A549 (cell line): ENCODE measurements around the gene PLPPR1. TPM values are rescaled to one million over a fixed set of nuclear protein-coding genes. Genes with fewer than 3 reads are reported as not detected.
A peak's percentile ranks its signal among the peaks of the same experiment; 100 is the strongest.

ENCODE experiments used
- ATAC-seq, 2 experiments: fragments of 200-7000 bp in 1 of 2; fragments of >200 bp in 1 of 2; cut with Nextera tagmentation in 1 of 2; cut with Tn5 transposase in 1 of 2; 3 replicates each; pipeline versions ENCODE4 v1.8.0 to v1.9.1; 2018 to 2020; ENCODE audit warnings: mild to moderate bottlenecking in 1 of 2, moderate library complexity in 1 of 2
- CTCF ChIA-PET: fragments of 300-600 bp; sonication (Branson Sonifier 250); formaldehyde crosslinking; extraction: SDS; loops from one replicate; lab custom pipeline; 2021; ENCODE audit warnings: antibody characterized with exemption, inconsistent platforms; lab: Yijun Ruan, JAX
- POLR2A ChIA-PET: fragments of 350-600 bp; formaldehyde crosslinking; extraction: SDS; loops from one replicate; lab custom pipeline; 2021; ENCODE audit warnings: antibody characterized with exemption, inconsistent platforms; lab: Yijun Ruan, JAX
- DNase-seq, 2 experiments: peaks; one replicate each; pipeline versions ENCODE4 v3.0.0 to v3.0.0-alpha.2; 2011 to 2016; ENCODE audit warnings: low read depth in 1 of 2, low spot score in 1 of 2
- FAIRE-seq: peaks from 2 replicates; lab custom pipeline; 2011; peaks lifted over from hg19 to GRCh38; lab: Jason Lieb, UNC
- H3K27ac ChIP-seq, 2 experiments: fragments of >200 bp; sonication (Bioruptor Twin); formaldehyde crosslinking; 3 replicates each; pipeline ENCODE4 v1.5.1; 2016 to 2017
- H3K4me1 ChIP-seq: fragments of >200 bp; sonication (Bioruptor Twin); formaldehyde crosslinking; 3 replicates; pipeline ENCODE4 v1.6.1; 2016
- H3K4me2 ChIP-seq: fragments of >200 bp; sonication (Bioruptor Twin); formaldehyde crosslinking; 3 replicates; pipeline ENCODE4 v1.6.1; 2016
- H3K4me3 ChIP-seq: fragments of >200 bp; sonication (Bioruptor Twin); formaldehyde crosslinking; 3 replicates; pipeline ENCODE4 v1.5.1; 2016
- H3K9me3 ChIP-seq: fragments of >200 bp; sonication (Bioruptor Twin); formaldehyde crosslinking; 3 replicates; pipeline ENCODE4 v1.6.1; 2016
- ATOH8 ChIP-seq: fragments of 250-450 bp; sonication (Bioruptor Pico); IDR thresholded peaks from 2 replicates; pipeline ENCODE4 v1.5.0; 2020; ENCODE audit warnings: low read depth, mild to moderate bottlenecking, moderate library complexity
- CEBPB ChIP-seq, 2 experiments: fragments of >200 bp in 1 of 2; sonication (Bioruptor Twin) in 1 of 2; formaldehyde crosslinking in 1 of 2; IDR thresholded peaks; 2 replicates each; pipeline ENCODE4 v1.6.1; 2012 to 2016
- CHD2 ChIP-seq: fragments of 150-350 bp; IDR thresholded peaks from 2 replicates; pipeline ENCODE4 v1.6.1; 2014; ENCODE audit warnings: low read length; ENCODE audit not compliant: partially characterized antibody
- CHD4 ChIP-seq: fragments of 200-600 bp; sonication (generic); IDR thresholded peaks from 2 replicates; pipeline ENCODE4 v1.6.1; 2016; ENCODE audit warnings: antibody characterized with exemption, mild to moderate bottlenecking, borderline replicate concordance
- E2F6 ChIP-seq: IDR thresholded peaks from 2 replicates; pipeline ENCODE4 v1.6.1; 2012; ENCODE audit warnings: low read depth, borderline replicate concordance
- EHF ChIP-seq: fragments of 250-450 bp; sonication (Bioruptor Pico); IDR thresholded peaks from 2 replicates; pipeline ENCODE4 v1.5.0; 2020; ENCODE audit warnings: mild to moderate bottlenecking
- ESRRA ChIP-seq: fragments of 150-350 bp; IDR thresholded peaks from 2 replicates; pipeline ENCODE4 v1.6.1; 2014; ENCODE audit warnings: mild to moderate bottlenecking, low read length, borderline replicate concordance
- GATA3 ChIP-seq: IDR thresholded peaks from 2 replicates; pipeline ENCODE4 v1.6.1; 2012; ENCODE audit warnings: borderline replicate concordance
- HDAC2 ChIP-seq: fragments of 200-600 bp; sonication (generic); IDR thresholded peaks from 2 replicates; pipeline ENCODE4 v1.6.1; 2016
- HMGXB4 ChIP-seq: fragments of 250-450 bp; sonication (Bioruptor Pico); IDR thresholded peaks from 2 replicates; pipeline ENCODE4 v1.5.0; 2021; ENCODE audit warnings: mild to moderate bottlenecking, moderate library complexity, borderline replicate concordance
- MYC ChIP-seq: IDR thresholded peaks from 2 replicates; pipeline ENCODE4 v1.6.1; 2012; ENCODE audit warnings: mild to moderate bottlenecking, inconsistent platforms, low read length, improper control_type of control experiment, borderline replicate concordance
- POLR2A ChIP-seq: IDR thresholded peaks from 2 replicates; pipeline ENCODE4 v1.6.1; 2012; ENCODE audit warnings: mild to moderate bottlenecking, low read length
- POLR2AphosphoS2 ChIP-seq: conservative IDR thresholded peaks from 2 replicates; pipeline ENCODE4 v1.6.1; 2012; ENCODE audit warnings: low read length, improper control_type of control experiment, inconsistent platforms
- RAD21 ChIP-seq, 2 experiments: fragments of >200 bp in 1 of 2; sonication (Bioruptor Twin) in 1 of 2; formaldehyde crosslinking in 1 of 2; IDR thresholded peaks in 1 of 2; conservative IDR thresholded peaks in 1 of 2; 2 replicates in 1 of 2; 3 replicates in 1 of 2; pipeline ENCODE4 v1.6.1; 2012 to 2018; ENCODE audit warnings: inconsistent platforms in 1 of 2
- RARB ChIP-seq: fragments of 250-450 bp; sonication (Bioruptor Pico); IDR thresholded peaks from 2 replicates; pipeline ENCODE4 v1.8.0; 2021; ENCODE audit warnings: mild to moderate bottlenecking, moderate library complexity
- RNF2 ChIP-seq: fragments of 200-600 bp; sonication (generic); IDR thresholded peaks from 2 replicates; pipeline ENCODE4 v1.6.1; 2016; ENCODE audit warnings: low read depth, mild to moderate bottlenecking, antibody characterized with exemption, moderate library complexity, borderline replicate concordance
- SMC3 ChIP-seq: fragments of >200 bp; sonication (Bioruptor Twin); formaldehyde crosslinking; IDR thresholded peaks from 3 replicates; pipeline ENCODE4 v1.6.1; 2018; ENCODE audit warnings: inconsistent platforms
- ZFP36 ChIP-seq: fragments of 450-650 bp; IDR thresholded peaks from 2 replicates; pipeline ENCODE4 v1.6.1; 2014; ENCODE audit warnings: borderline replicate concordance; ENCODE audit not compliant: partially characterized antibody
- ZNF302 ChIP-seq: fragments of 250-450 bp; sonication (Bioruptor Pico); IDR thresholded peaks from 2 replicates; pipeline ENCODE4 v1.9.0; 2021; ENCODE audit warnings: inconsistent platforms, mild to moderate bottlenecking, moderate library complexity
- ZSCAN20 ChIP-seq: fragments of 250-450 bp; sonication (Bioruptor Pico); IDR thresholded peaks from 2 replicates; pipeline ENCODE4 v1.8.0; 2022; ENCODE audit warnings: mild to moderate bottlenecking, moderate library complexity
- WGBS: methylation state at CpG from one replicate; pipeline ENCODE4 v1.1.6; 2017; ENCODE audit errors: missing lambda C conversion rate; 5-methylcytosine and 5-hydroxymethylcytosine counted together
- polyA plus RNA-seq, 4 experiments: library from polyadenylated mRNA; depleted of rRNA in 3 of 4; stranded (reverse); fragments of >200 nt; fragmentation: RNase III in 1 of 4; extraction: RNeasy Plus Mini Kit Qiagen cat#74134 plus additional on column Dnase treatment in 1 of 4; gene quantifications; 2 replicates in 3 of 4; 3 replicates in 1 of 4; pipeline ENCODE4 v1.2.3, GENCODE V29; 2011 to 2017
- TF ChIP-seq, protein P1 (sequence below): fragments of >200 bp; sonication (Bioruptor Twin); formaldehyde crosslinking; IDR thresholded peaks from 2 replicates; pipeline ENCODE4 v1.6.1; 2016
- TF ChIP-seq, protein P2 (sequence below): fragments of >200 bp; sonication (Bioruptor Twin); formaldehyde crosslinking; IDR thresholded peaks from 3 replicates; pipeline ENCODE4 v1.6.1; 2016
- TF ChIP-seq, protein P3 (sequence below): IDR thresholded peaks from 2 replicates; pipeline ENCODE4 v1.6.1; 2012
- TF ChIP-seq, protein P4 (sequence below): fragments of 150-350 bp; IDR thresholded peaks from 2 replicates; pipeline ENCODE4 v1.6.1; 2014; ENCODE audit warnings: low read depth, mild to moderate bottlenecking, low read length
- TF ChIP-seq, protein P5 (sequence below): fragments of 200-600 bp; sonication (generic); IDR thresholded peaks from 2 replicates; pipeline ENCODE4 v1.6.1; 2016; ENCODE audit warnings: antibody characterized with exemption, mild to moderate bottlenecking, moderate library complexity

Gene PLPPR1
- polyA plus RNA-seq, 2 of the 4 experiments (the other 2 are of a cell fraction), result 0.06 to 1.2 TPM

DNA sequence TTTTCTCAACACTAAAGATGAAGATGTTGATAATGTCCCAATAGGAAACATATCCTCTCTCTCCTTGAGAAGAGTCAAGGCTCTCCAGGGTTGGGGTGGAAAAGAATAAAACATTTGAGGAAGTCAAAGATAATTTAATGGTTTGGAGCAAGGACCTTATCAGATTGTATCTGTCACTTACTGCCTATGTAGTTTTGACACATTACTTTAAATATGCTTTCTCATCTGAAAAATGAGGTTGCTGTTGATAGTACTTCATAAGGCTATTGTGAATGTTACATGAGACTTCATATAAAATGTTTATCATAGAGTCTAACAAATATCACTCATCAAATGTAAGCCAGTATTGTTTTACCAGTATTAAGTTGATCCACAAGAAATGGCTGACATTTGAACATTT is 307.6 kb downstream of the PLPPR1 start:
- DNase-seq (no peak), FAIRE-seq (no peak), ATAC-seq (no peak)
- H3K27ac ChIP-seq, result no peak overlapping the region
- no peaks in the 10 kb centered on the region for H3K4me1 ChIP-seq
- no peaks in the 10 kb centered on the region for H3K9me3 ChIP-seq
- H3K4me2 ChIP-seq, result no peak overlapping the region
- ChIA-PET POLR2A (no interaction called here), CTCF (interaction anchor here (0.8 to 1.4 kb wide), 2 partner anchors 11 to 12 kb away, joined by 3 to 6 read pairs; no protein-coding TSS in a partner anchor)
- H3K4me3 ChIP-seq, result no peak overlapping the region
- TF ChIP-seq SMC3, result no peak
- TF ChIP-seq E2F6, result no peak
- TF ChIP-seq ESRRA, result no peak
- TF ChIP-seq CHD2, result no peak
- TF ChIP-seq POLR2A, result no peak
- TF ChIP-seq, protein P1, sequence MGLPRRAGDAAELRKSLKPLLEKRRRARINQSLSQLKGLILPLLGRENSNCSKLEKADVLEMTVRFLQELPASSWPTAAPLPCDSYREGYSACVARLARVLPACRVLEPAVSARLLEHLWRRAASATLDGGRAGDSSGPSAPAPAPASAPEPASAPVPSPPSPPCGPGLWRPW, result no peak
- no peak for TF ChIP-seq HDAC2
- TF ChIP-seq, all 56 proteins: peak for 0

DNA sequence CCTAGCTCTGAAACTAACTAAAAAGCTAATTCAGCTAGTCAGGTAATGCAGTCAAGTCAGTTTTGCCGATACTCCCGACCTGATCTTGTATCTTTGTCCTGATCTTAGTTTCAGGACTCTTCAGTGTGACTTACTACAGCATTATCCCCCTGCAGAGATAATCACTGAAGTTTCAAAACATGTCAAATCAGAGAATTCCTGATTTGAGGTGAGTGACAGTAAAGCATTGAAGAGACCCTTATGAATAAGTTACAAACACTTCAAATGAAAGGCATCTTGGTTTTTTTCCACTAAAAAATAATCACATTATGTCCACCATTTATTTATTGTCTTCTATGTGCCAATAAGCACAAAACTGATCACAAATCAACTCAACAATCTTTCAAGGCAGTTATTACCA is 308.7 kb downstream of the PLPPR1 start:
- Histone ChIP-seq H3K4me1 (no peaks in the 10 kb centered on the region), H3K9me3 (no peaks in the 10 kb centered on the region), H3K4me2 (no peak overlapping the region), H3K27ac (peak overlapping the region in 1 of 2 experiments; percentile 16; a peak in 3 of 6 replicates), H3K4me3 (no peak overlapping the region)
- CTCF ChIA-PET, result interaction anchor here (0.8 to 1.2 kb wide), 4 partner anchors 8 to 34 kb away, joined by 3 to 5 read pairs (median 3); no protein-coding TSS in a partner anchor
- DNase-seq, result no peak
- POLR2A ChIA-PET, result no interaction called here
- TF ChIP-seq CEBPB (IDR thresholded peaks at IDR 0.05) (no peak), ZSCAN20 (no peak), ATOH8 (CRISPR knock-in tag) (no peak), RARB (no peak), EHF (CRISPR knock-in tag) (no peak), GATA3 (no peak), E2F6 (no peak), ZNF302 (CRISPR knock-in tag) (no peak), HMGXB4 (CRISPR knock-in tag) (no peak), ZFP36 (no peak), POLR2AphosphoS2 (no peak), RAD21 (conservative IDR thresholded peaks at IDR 0.05 in 1 of 2, IDR thresholded peaks at IDR 0.05 in 1 of 2) (no peak), RNF2 (no peak), MYC (no peak), CHD4 (no peak)
- TF ChIP-seq, protein P2, sequence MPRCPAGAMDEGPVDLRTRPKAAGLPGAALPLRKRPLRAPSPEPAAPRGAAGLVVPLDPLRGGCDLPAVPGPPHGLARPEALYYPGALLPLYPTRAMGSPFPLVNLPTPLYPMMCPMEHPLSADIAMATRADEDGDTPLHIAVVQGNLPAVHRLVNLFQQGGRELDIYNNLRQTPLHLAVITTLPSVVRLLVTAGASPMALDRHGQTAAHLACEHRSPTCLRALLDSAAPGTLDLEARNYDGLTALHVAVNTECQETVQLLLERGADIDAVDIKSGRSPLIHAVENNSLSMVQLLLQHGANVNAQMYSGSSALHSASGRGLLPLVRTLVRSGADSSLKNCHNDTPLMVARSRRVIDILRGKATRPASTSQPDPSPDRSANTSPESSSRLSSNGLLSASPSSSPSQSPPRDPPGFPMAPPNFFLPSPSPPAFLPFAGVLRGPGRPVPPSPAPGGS, result no peak
- TF ChIP-seq, protein P3, sequence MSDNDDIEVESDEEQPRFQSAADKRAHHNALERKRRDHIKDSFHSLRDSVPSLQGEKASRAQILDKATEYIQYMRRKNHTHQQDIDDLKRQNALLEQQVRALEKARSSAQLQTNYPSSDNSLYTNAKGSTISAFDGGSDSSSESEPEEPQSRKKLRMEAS, result no peak
- TF ChIP-seq, protein P4, sequence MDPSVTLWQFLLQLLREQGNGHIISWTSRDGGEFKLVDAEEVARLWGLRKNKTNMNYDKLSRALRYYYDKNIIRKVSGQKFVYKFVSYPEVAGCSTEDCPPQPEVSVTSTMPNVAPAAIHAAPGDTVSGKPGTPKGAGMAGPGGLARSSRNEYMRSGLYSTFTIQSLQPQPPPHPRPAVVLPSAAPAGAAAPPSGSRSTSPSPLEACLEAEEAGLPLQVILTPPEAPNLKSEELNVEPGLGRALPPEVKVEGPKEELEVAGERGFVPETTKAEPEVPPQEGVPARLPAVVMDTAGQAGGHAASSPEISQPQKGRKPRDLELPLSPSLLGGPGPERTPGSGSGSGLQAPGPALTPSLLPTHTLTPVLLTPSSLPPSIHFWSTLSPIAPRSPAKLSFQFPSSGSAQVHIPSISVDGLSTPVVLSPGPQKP, result no peak
- TF ChIP-seq, protein P5, sequence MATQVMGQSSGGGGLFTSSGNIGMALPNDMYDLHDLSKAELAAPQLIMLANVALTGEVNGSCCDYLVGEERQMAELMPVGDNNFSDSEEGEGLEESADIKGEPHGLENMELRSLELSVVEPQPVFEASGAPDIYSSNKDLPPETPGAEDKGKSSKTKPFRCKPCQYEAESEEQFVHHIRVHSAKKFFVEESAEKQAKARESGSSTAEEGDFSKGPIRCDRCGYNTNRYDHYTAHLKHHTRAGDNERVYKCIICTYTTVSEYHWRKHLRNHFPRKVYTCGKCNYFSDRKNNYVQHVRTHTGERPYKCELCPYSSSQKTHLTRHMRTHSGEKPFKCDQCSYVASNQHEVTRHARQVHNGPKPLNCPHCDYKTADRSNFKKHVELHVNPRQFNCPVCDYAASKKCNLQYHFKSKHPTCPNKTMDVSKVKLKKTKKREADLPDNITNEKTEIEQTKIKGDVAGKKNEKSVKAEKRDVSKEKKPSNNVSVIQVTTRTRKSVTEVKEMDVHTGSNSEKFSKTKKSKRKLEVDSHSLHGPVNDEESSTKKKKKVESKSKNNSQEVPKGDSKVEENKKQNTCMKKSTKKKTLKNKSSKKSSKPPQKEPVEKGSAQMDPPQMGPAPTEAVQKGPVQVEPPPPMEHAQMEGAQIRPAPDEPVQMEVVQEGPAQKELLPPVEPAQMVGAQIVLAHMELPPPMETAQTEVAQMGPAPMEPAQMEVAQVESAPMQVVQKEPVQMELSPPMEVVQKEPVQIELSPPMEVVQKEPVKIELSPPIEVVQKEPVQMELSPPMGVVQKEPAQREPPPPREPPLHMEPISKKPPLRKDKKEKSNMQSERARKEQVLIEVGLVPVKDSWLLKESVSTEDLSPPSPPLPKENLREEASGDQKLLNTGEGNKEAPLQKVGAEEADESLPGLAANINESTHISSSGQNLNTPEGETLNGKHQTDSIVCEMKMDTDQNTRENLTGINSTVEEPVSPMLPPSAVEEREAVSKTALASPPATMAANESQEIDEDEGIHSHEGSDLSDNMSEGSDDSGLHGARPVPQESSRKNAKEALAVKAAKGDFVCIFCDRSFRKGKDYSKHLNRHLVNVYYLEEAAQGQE, result no peak
- peak; percentile 32 for FAIRE-seq
- WGBS, result 83% methylated on average over 2 of the region's 2 CpGs
- no peak for ATAC-seq
